Ovary (tissue), 3 donors: ENCODE results near the gene GADD45B.

Experiments
- CTCF ChIP-seq, 3 donors: fragments of 450-650 bp in 2 of 3; fragments of 200-600 bp in 1 of 3; IDR thresholded peaks; one replicate each; pipeline versions ENCODE4 v1.5.1 to v1.8.0; 2016 to 2022; ENCODE audit warnings: antibody characterized with exemption in 3 of 3, mild to moderate bottlenecking in 1 of 3
- POLR2A ChIP-seq: fragments of 450-650 bp; IDR thresholded peaks from one replicate; pipeline ENCODE4 v1.6.1; 2017; ENCODE audit warnings: antibody characterized with exemption, mild to moderate bottlenecking, moderate library complexity
- donor health status: DM: no; HTN: no; CAD: no.

- TF ChIP-seq POLR2A (no peak), CTCF (IDR thresholded peaks at IDR 0.05) (no peak)
Observed at GRCh38 chr19:2500156-2500555, 24.2 kb downstream of the GADD45B start.
